RCC 7860 (cell line): Measurements from ENCODE around the gene FAM118A.
"Not testable (repeated sequence)": the region's sequence is repeated elsewhere in the genome, so short reads cannot be mapped to it uniquely, and the experiment has no call there.

Experiments
- DNase-seq: peaks from one replicate; pipeline ENCODE4 v3.0.0-alpha.2; 2015; ENCODE audit warnings: low spot score
- FAIRE-seq: peaks from 2 replicates; lab custom pipeline; 2012; peaks lifted over from hg19 to GRCh38; lab: Jason Lieb, UNC

FAM118A gene

DNA sequence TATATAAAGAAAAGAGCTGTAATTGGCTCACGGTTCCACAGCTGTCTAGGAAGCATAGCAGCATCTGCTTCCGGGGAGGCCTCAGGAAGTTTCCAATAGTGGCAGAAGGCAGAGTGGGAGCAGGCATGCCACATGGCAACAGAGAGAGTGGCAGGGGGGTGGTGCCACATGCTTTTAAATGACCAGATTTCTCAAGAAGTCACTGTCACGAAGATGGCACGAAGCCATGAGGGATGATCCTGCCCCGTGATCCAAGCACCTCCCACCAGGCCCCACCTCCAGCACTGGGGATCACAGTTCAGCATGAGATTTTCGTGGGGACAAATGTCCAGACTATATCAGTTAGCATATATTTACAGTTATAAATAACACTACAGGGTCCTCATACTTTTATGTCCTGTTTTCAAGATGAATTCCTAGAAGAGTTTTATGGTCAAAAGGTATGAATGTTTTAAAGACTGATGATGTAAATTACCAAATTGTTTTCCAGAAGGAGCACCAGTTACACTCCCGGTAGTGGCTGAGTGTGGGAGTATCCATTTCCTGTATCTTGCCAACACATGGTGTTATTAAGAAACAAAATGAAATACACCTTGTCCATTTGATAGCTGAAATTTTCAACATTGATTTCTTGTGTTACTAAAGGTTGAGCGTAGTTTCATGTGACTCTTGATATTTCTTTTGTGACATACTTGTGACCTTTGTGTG, 19.2 kb downstream of the FAM118A start:
- no peak for DNase-seq
- FAIRE-seq = no peak

DNA sequence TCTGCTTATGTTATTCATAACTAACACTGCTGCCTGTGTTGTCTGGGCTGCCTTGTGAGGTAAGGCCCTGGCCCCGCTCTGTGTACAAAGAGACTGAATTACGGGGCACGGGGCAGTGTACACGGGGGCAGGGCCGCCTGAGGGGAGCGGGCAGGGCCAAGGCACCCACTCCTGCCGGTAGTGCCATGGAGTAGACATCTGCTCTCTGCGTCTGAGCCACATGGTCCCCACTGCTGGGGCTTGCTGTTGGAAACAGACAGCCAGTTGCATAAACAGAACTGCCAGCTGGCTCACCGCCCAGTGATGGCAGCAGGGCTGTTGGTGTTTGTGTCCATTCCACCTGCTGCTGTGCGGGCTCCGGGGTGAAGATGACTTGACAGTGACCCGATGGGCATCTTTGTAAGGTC, 19.8 kb downstream of the FAM118A start:
- FAIRE-seq (no peak), DNase-seq (no peak)

DNA sequence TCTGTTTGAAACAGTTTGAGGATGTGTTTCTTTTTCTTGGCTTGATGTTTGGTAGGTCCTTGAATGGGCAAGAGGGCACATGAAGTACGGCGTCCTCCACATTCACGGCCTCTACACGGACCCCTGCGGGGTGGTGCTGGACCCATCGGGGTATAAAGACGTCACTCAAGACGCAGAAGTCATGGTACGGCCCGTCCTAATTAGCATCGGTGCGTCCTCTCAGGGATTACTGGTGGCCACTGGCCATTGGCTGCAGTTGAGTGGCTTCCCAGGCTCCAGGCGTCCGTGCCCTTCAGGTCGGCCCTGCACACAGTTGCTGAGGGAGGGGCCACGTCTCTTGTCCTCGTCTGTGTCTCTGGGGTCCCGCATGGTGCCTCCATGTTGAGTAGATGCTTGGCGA, 20.8 kb downstream of the FAM118A start:
- DNase-seq (no peak), FAIRE-seq (no peak)

DNA sequence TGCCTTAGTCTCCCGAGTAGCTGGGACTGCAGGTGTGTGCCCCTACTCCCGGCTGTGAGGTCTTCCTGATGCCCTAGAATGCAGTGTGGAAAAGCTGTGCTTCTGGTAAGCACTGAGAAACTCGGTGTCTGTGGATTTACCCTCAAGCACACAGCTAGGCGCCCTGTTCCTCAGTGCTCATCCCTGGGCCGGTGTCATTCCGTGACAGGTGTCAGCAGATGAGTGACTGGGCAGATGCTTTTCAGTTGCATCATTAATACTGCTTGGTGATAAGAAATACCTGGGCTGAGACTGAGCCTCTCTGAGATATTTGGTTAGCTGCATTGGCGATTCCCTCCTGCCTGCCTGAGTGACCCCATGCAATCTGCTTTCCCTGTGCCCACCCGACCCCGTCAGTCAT, 21.8 kb downstream of the FAM118A start:
- no peak for FAIRE-seq

DNA sequence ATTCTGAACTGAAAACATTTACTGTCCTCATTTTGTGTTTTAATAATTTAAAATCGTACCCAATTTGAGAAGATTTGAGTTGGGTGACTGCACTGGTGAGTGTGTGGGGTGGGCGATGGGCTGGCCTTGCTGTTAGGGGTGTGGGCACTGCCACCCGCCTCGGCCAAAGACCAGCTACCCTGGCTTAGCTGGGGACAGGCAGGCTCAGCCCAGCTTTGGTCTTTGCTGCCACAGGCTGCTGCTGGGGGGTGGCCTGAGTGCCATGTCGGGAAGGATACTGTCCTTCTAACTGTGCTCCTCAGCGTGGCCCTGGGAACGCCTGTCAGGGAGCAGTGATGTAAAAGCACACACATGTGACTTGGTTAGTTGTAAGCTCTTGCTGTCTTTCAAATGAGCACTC, 22.3 kb downstream of the FAM118A start:
- FAIRE-seq = no peak

More for the DNA sequence above, 21.8 kb downstream of the FAM118A start:
- no peak for DNase-seq

DNA sequence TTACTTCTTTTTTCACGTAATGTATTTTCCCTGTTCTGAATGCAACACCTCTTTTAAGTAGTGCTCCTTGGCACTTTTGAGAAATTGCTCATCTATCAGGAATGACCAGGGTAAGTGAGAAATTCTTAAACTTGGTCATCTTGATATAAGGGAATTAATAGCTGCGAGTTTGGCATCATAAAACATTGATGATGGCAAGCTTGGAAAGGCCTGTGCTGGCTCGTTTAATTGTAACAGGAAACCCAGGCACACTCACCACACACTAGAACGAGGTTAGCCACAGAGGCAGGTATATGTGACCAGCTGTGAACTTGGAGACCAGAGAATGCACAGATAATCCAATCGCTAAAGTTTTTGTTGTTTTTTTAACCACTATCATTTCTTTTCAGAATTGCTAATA, 24.3 kb downstream of the FAM118A start:
- DNase-seq (no peak), FAIRE-seq (no peak)

More for the DNA sequence above, 22.3 kb downstream of the FAM118A start:
- no peak for DNase-seq

DNA sequence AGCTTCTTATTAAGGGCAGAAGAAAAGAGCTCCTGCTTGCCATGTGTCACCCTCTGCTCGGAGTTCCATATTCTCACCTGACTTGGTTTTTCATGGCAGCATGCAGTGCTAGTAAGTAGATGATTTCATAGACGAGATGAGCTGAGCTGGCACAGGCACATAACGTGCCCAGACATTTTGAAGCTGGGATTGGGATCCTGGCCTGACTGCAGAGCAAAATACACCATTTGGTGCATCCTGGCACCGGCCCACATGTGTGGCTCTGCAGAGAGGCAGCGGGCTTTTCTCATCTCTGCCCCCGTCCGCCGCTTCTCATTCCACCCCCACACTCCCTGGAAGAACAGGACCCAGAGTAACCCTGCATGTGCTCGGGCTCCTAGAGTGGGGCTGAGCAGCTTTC, 24.8 kb downstream of the FAM118A start:
- no peak for FAIRE-seq

DNA sequence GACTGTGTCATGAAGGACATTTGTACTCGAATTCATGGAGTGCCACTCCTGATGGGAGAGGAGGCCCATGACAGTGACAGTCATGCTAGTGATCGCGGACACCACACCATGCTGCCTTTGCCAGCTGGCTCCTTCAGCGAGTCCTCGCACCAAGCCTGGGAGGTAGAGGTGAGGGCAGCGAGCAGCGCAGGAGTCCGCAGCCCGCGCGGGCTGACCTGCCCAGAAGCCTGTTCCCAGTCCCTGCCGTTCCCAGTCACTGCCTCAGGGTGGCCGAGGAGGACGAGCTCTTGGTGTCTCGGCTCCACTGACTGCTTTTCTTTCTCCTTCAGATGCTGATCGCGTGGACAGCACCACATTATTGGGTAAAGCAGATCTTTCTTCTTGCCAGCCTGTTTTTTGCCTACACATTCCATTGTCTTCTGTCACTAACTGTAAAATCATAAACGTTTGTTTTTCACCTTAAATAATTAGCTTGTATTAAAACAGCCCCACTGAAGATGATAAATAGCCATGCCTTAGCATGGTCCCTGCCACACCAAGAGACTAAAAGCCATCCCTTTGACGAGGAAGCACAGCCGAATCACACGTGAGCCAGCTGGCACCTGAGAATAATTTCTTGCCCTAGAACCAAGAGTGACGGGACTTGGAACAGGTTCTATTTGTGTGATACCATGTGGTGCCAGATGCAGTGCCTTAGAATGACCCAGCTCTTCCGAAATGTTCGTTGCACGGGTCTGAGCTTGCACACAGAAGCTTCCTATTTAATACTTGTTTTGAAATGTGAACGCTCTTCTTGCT, 25.5 kb downstream of the FAM118A start:
- DNase-seq (no peak), FAIRE-seq (no peak)

More for the DNA sequence above, 24.8 kb downstream of the FAM118A start:
- DNase-seq = no peak

DNA sequence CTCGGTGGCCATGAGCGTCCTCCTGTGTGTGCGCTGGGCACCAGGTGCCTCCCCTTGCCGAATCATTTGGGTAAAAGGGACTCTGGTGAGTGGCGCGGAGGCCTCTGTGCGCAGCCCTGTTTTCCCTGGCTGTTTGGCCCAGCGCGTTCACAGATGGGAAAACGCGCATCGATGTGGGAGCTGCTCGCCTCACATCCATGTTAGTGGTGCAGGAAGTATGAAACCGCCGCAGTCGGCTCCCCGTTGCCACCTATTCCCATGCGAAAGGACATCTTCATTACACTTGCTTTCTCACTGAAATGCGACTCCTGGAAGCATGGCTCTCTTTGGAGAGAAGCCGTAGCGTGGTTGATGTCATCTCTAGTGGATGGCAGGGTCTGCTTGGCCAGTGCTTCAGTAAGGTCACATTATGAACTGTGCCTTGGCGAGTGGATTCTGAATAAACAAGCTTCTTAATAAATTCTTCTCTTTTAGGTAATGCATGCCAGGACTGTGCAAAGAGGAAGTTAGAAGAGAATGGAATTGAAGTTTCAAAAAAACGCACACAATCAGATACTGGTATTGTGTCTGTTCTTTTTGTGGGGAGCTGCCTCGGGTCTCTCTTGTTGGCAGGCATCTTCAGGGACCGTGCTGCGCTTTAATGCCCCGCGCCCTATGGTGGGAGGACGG, 26.3 kb downstream of the FAM118A start:
- DNase-seq = no peak
- FAIRE-seq = no peak

DNA sequence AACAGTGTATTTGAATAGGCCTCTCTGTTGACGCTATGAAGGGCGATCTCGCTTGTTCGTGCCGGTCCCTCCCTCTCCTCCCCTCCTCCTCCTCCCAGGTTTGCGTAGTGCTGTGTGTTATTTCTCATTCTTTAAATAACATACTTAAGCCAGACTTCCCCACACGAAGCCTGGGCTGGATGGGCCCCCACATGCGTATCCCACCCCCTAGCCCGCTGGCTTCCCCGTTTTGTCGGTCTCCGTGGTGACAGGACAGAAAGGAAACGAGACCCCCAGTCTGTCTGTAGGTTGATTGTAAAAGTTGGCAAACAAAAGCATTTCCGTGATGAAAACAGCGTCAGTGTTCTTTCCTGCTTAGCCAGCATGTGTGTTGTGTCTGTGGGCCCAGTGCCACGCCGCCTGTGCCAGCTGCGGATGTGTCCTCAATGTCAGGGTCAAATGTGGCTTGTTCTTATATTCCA, 27.3 kb downstream of the FAM118A start:
- no peak for DNase-seq
- no peak for FAIRE-seq

DNA sequence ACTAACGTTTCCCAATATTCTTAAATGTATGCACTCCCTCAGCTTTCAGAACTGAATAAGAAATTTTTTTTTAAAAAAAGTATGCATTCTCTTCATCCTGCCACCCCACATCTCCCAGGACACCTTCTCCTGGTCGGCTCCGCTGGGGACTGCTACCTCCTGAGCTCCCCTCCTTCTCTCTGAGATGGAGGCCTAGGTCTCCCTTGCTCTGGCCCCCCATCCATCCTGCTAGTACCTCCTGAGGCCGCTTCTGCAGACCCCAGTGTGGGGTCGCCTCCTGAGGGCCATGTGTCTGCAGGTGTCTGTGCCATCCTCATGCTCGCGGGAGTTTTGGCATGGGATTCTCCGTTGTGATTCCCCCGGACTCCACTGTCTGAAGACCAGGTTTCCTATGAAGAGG, 27.8 kb downstream of the FAM118A start:
- DNase-seq (no peak), FAIRE-seq (no peak)

DNA sequence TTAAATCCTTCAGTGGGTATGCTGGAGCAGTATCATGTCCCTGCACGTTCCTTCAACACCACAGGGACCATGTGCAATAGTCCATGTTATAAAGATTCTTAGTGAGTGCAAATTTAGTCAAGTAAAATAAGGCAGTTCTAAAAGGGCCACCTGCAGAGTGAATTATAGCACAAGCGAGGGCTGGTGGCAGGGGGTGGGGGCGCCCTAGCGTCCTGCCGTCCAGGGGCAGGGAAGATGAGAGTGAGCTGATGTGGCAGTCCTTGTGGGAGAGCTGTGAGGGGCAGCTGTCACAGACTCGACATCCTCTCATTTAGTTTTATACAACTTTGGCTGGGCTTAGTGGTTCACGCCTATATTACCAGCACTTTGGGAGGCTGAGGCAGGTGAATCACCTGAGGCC, 29.1 kb downstream of the FAM118A start:
- DNase-seq (no peak), FAIRE-seq (no peak)

DNA sequence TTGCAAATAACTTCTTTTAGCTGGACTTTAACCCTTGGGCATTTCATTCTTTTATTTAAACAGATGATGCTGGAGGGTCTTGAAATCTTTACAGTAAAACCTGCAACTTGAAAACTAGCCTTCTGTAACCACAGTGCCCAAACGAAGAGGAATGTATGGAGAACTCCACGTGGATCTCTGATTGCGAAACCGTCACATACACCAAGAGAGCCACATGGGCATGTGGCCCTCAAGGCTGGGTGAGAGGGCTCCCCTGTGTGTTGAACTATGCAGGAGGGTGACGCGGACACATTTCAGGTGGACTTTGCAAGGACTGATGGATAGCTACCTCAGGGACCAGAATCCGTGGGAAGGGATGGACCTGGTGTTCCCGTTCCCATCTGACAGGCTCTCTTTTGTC, 30.6 kb downstream of the FAM118A start:
- no peak for FAIRE-seq
- no peak for DNase-seq

DNA sequence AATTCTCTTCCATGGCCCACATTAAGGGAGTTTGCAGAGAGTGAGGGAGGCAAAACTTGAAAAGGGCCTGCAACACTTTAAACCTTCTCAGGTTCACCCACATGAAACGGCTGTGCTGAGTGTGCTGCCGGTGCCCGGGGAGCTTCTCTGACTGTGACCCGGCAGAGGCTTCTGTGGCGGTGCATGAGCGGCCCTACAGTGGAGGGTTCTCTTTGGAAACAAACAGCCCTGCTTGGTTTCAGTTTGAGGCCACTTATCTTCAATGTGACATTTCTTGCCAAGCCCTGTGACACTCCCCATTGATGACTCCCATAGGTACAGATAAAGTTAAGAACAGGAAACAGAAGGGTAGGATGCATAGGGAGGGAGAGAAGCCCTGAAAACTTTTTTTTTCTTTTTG, 31.8 kb downstream of the FAM118A start:
- FAIRE-seq = no peak

DNA sequence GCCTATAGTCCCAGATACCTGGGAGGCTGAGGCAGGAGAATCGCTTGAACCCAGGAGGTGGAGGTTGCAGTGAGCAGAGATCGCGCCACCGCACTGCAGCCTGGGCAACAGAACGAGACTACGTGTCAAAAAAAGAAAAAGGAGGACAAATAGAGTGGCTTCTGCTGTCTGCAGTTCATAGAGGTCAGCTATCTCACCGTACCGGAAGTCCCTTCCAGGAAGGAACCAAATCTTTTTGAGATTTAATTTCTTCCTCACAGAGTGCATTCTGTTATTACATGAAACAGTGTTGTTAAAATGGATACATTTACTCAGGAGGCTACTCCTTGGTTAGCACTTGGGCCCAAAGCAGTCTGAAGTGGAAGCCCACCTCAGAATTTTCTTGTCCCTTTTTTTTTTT, 33.4 kb downstream of the FAM118A start:
- FAIRE-seq (no peak), DNase-seq (no peak)

More for the DNA sequence above, 31.8 kb downstream of the FAM118A start:
- no peak for DNase-seq

DNA sequence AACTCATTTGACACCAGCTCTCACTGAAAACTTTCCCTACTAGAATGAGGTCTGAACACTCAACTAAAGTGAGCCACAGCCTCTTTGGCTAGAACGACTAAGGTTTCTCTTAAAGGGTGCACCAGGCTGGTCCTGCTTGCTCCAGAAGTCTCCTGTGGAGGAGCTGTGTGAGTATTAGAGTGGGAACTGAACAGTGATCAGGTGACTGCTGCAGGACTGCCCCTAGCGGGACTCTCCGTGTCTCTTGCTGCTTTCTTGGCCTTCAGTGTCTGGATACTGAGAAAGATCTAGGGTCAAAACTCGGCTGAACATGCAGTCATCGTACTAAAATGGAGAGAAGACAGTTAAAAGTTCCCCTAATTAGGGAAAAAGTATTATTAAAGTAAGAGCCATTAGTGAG, 34.6 kb downstream of the FAM118A start:
- DNase-seq (no peak), FAIRE-seq (no peak)

DNA sequence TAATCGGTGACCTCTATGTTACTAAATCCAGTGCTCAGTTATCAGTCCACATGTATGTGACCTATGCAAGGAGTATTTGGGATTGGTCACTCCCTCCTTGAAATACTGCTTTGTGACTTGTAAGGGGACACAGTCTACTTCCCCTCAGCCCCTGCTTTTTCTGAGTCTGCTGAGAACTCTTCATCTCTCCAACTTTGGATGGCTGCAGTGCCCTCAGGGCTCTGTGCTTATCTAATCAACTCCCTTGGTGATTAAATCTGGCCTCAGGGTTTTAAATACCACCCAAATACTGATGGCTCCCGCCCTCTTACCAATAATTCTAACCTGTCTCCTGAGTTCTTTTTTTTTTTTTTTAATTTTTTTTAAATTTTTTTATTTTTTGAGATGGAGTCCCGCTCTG, 40.2 kb downstream of the FAM118A start:
- FAIRE-seq (no peak), DNase-seq (no peak)

DNA sequence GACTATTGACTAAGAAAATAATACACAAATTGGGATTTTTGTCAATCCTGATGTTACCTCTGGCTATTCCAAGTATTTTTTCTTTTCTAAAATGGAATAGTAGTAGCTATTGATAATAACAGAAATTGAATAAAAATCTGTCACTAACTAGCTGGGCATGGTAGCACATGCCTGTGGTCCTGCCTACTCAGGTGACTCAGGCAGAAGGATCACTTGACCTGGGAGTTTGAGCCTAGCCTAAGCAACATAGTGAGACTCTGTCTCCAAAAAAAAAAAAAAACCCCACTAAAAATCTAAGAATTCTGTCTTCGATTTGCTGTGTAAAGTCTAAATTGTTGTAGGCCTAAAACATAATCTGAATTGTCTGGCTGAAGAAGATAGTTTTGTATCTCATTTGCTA, 42.2 kb downstream of the FAM118A start:
- DNase-seq (no peak), FAIRE-seq (no peak)

DNA sequence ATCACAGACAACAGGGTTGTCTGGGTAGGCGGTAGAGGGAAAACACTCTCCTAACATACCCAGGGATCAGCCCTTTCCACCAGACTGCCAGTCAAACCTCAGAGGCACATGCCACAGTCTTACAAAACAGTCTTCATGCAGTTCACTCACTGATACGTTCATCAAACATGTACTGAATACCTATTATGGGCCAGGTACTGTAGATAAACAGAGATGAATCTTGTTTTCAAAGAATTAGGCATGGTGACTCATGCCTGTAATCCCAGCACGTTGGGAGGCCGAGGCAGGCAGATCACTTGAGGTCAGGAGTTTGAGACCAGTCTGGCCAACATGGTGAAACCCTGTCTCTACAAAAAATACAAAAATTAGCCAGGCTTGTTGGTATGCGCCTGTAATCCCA, 43.0 kb downstream of the FAM118A start:
- DNase-seq, FAIRE-seq: not testable (repeated sequence)

DNA sequence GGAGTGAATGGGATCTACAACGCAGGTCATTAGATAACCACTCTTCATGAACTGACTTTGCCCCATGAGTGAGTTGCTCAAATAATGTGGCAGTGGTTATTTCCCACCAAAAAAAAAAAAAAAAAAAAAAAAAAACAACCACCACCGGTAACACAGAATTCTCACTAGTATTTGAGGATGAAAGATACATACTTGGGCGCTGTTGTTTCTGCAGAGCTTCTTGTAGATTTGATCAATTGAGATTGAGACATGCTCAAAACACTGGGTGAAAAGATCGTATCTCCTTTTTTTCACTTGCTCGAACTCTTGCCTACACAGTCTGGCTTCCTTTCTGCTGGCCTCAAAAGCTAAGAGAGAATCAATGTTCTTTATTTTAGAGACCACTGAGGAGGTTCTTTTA, 44.1 kb downstream of the FAM118A start:
- FAIRE-seq (no peak), DNase-seq (no peak)

DNA sequence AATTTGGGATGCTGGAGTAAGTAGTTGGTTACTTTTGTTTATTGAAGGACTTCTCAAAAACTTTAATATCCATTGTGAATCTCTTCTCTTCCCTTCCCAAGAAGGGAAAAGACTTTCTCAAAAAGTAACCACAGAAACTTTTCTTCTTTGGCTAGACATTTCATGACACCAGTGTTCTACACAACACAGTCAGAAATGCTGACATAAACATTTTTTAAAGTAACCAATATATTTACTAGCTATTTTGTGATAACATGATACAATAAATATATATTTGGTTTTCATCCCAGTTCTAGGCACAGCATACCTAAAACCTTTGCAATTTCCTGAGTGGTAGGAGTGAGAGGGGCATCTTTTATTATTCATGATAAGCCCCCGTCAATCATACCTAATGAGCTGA, 47.8 kb downstream of the FAM118A start:
- FAIRE-seq (no peak), DNase-seq (no peak)

DNA sequence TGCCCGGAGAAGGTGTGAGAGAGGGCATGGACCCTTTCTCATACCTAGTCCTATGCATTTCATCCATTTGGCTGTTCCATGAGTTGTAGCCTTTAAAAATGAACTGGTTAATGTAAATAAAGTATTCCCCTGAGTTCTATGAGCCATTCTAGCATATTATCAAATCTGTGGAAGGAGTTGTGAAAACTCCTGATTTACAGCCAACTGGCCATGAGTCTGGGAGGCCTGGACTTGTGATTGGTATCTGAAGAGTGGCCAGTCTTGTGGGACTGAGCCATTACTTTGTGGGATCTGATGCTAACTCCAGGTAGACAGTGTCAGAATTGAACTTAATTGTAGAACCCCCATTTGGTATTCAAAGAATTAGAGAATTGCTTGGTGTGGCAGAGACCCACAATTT, 48.4 kb downstream of the FAM118A start:
- DNase-seq (no peak), FAIRE-seq (no peak)
